Liver (tissue), 9 donors: ENCODE measurements around the gene CACNG6. TPM values are rescaled to one million over a fixed set of nuclear protein-coding genes. Genes with fewer than 3 reads are reported as not detected.

ENCODE experiments used
- DNase-seq: peaks from one replicate; pipeline ENCODE4 v3.0.0-alpha.2; 2017; ENCODE audit warnings: low spot score
- H3K27ac ChIP-seq, 2 donors: one replicate each; pipeline ENCODE4 v1.7.0; 2013; ENCODE audit warnings: inconsistent platforms in 2 of 2, low read length in 2 of 2, control low read depth in 1 of 2, low read depth in 1 of 2, mild to moderate bottlenecking in 1 of 2
- H3K27me3 ChIP-seq, 4 donors: one replicate each; pipeline versions ENCODE4 v1.6.1 to v1.7.0; 2013; ENCODE audit warnings: low read length in 3 of 4, inconsistent platforms in 1 of 4, mild to moderate bottlenecking in 1 of 4, moderate library complexity in 1 of 4; ENCODE audit not compliant: control insufficient read depth in 4 of 4, insufficient read depth in 4 of 4
- H3K36me3 ChIP-seq, 4 donors: one replicate each; pipeline versions ENCODE4 v1.6.1 to v1.7.0; 2013; ENCODE audit warnings: low read length in 3 of 4, mild to moderate bottlenecking in 3 of 4, low read depth in 1 of 4, moderate library complexity in 1 of 4; ENCODE audit not compliant: control insufficient read depth in 4 of 4, insufficient read depth in 3 of 4
- H3K4me1 ChIP-seq, 4 donors: one replicate each; pipeline versions ENCODE4 v1.6.1 to v1.7.0; 2013; ENCODE audit warnings: low read length in 3 of 4, mild to moderate bottlenecking in 3 of 4, moderate library complexity in 1 of 4; ENCODE audit not compliant: control insufficient read depth in 4 of 4, insufficient read depth in 4 of 4
- H3K4me3 ChIP-seq, 3 donors: one replicate each; pipeline versions ENCODE4 v1.6.1 to v1.7.0; 2013; ENCODE audit warnings: low read length in 3 of 3, control low read depth in 1 of 3, low read depth in 1 of 3, mild to moderate bottlenecking in 1 of 3
- H3K9ac ChIP-seq, 2 donors: one replicate each; pipeline ENCODE4 v1.7.0; 2013; ENCODE audit warnings: low read length in 2 of 2, mild to moderate bottlenecking in 2 of 2, moderate library complexity in 2 of 2, control low read depth in 1 of 2, low read depth in 1 of 2
- H3K9me3 ChIP-seq, 4 donors: one replicate each; pipeline versions ENCODE4 v1.6.1 to v1.7.0; 2013; ENCODE audit warnings: low read length in 3 of 4; ENCODE audit not compliant: control insufficient read depth in 4 of 4
- CTCF ChIP-seq: fragments of 150-350 bp; IDR thresholded peaks from 2 replicates; pipeline ENCODE4 v1.5.1; 2017; ENCODE audit warnings: improper control_type of control experiment, low read depth, low read length; ENCODE audit not compliant: missing input control
- EGR1 ChIP-seq, 2 donors: IDR thresholded peaks; 2 replicates each; pipeline ENCODE4 v1.6.1; 2016 to 2018; ENCODE audit warnings: antibody characterized with exemption in 2 of 2, low read depth in 2 of 2
- FOXA1 ChIP-seq: IDR thresholded peaks from 2 replicates; pipeline ENCODE4 v1.6.1; 2016; ENCODE audit warnings: antibody characterized with exemption
- FOXA2 ChIP-seq: IDR thresholded peaks from 2 replicates; pipeline ENCODE4 v1.6.1; 2016; ENCODE audit warnings: antibody characterized with exemption
- GABPA ChIP-seq, 2 donors: IDR thresholded peaks in 1 of 2; conservative IDR thresholded peaks in 1 of 2; 2 replicates each; pipeline ENCODE4 v1.6.1; 2016; ENCODE audit warnings: antibody characterized with exemption in 2 of 2, mild to moderate bottlenecking in 1 of 2, moderate library complexity in 1 of 2
- HNF4A ChIP-seq, 2 donors: conservative IDR thresholded peaks; 2 replicates each; pipeline ENCODE4 v1.6.1; 2016; ENCODE audit warnings: antibody characterized with exemption in 2 of 2, mild to moderate bottlenecking in 2 of 2
- HNF4G ChIP-seq: IDR thresholded peaks from 2 replicates; pipeline ENCODE4 v1.6.1; 2016; ENCODE audit warnings: antibody characterized with exemption
- JUND ChIP-seq, 2 donors: IDR thresholded peaks; 2 replicates each; pipeline ENCODE4 v1.6.1; 2016; ENCODE audit warnings: antibody characterized with exemption in 2 of 2
- MAX ChIP-seq: IDR thresholded peaks from 2 replicates; pipeline ENCODE4 v1.6.1; 2016; ENCODE audit warnings: antibody characterized with exemption
- NR2F2 ChIP-seq: IDR thresholded peaks from 2 replicates; pipeline ENCODE4 v1.6.1; 2016; ENCODE audit warnings: antibody characterized with exemption
- RAD21 ChIP-seq, 2 donors: IDR thresholded peaks; 2 replicates each; pipeline ENCODE4 v1.6.1; 2016; ENCODE audit warnings: antibody characterized with exemption in 2 of 2, mild to moderate bottlenecking in 2 of 2
- REST ChIP-seq: IDR thresholded peaks from 2 replicates; pipeline ENCODE4 v1.6.1; 2016; ENCODE audit warnings: antibody characterized with exemption, mild to moderate bottlenecking
- RXRA ChIP-seq, 2 donors: IDR thresholded peaks; 2 replicates each; pipeline ENCODE4 v1.6.1; 2017 to 2018; ENCODE audit warnings: antibody characterized with exemption in 2 of 2, mild to moderate bottlenecking in 1 of 2
- SP1 ChIP-seq: IDR thresholded peaks from 2 replicates; pipeline ENCODE4 v1.6.1; 2018; ENCODE audit warnings: antibody characterized with exemption, mild to moderate bottlenecking
- TAF1 ChIP-seq: conservative IDR thresholded peaks from 2 replicates; pipeline ENCODE4 v1.6.1; 2016; ENCODE audit warnings: antibody characterized with exemption, mild to moderate bottlenecking
- ZBTB33 ChIP-seq: IDR thresholded peaks from 2 replicates; pipeline ENCODE4 v1.6.1; 2016; ENCODE audit warnings: antibody characterized with exemption
- WGBS: extraction: QIAGEN DNeasy Blood & Tissue Kit; methylation state at CpG from one replicate; pipeline ENCODE4 v1.1.7; 2013; 5-methylcytosine and 5-hydroxymethylcytosine counted together
- polyA plus RNA-seq, 2 donors: library from polyadenylated mRNA; stranded (reverse) in 1 of 2; unstranded in 1 of 2; fragments of 200-250 nt in 1 of 2; fragments of >200 nt in 1 of 2; fragmentation: Nextera tagmentation in 1 of 2; extraction: Ambion mirVana in 1 of 2; gene quantifications; one replicate each; pipeline versions ENCODE4 v1.2.1 to v1.2.3, GENCODE V29; 2013 to 2015
- total RNA-seq, 2 donors: library from RNA; depleted of rRNA; stranded (reverse); fragments of >200 nt; gene quantifications; one replicate each; pipeline ENCODE4 v1.2.3, GENCODE V29; 2014
- donor health status: healthy.
- donor health status: healthy.
- donor health status: healthy.
- donor health status: healthy.
- donor health status: healthy.

CACNG6 gene
- total and polyA plus RNA-seq, 4 donors = not detected

- no peak for TF ChIP-seq RAD21 (IDR thresholded peaks at IDR 0.05)
- no peak for TF ChIP-seq HNF4G
- no peak for TF ChIP-seq SP1
- TF ChIP-seq NR2F2 = no peak
- TF ChIP-seq GABPA (IDR thresholded peaks at IDR 0.05 in 1 of 2, conservative IDR thresholded peaks at IDR 0.05 in 1 of 2) = no peak
- no peak for TF ChIP-seq HNF4A (conservative IDR thresholded peaks at IDR 0.05)
- TF ChIP-seq FOXA2 = no peak
- TF ChIP-seq TAF1 = no peak
- TF ChIP-seq JUND (IDR thresholded peaks at IDR 0.05) = no peak
- TF ChIP-seq CTCF = no peak
- TF ChIP-seq MAX = no peak
- TF ChIP-seq ZBTB33 = no peak
- no peak for TF ChIP-seq EGR1 (IDR thresholded peaks at IDR 0.05; ENCODE audit: low read depth in 2 of 2)
- TF ChIP-seq RXRA (IDR thresholded peaks at IDR 0.05) = no peak
- TF ChIP-seq REST = no peak
- TF ChIP-seq FOXA1 = no peak
- no peak for DNase-seq
- Histone ChIP-seq H3K27me3 (peaks cover 6 to 16% (median 10%) of the 10 kb centered on the region in 4 donors), H3K4me3 (no peak overlapping the region), H3K27ac (no peak overlapping the region), H3K4me1 (no peaks in the 10 kb centered on the region), H3K9me3 (no peaks in the 10 kb centered on the region), H3K9ac (no peak overlapping the region), H3K36me3 (no peaks in the 10 kb centered on the region)
- 4% methylated on average over 10 of the region's 10 CpGs for WGBS
These were observed 31.2 kb upstream of the CACNG6 start for GRCh38 chr19:53960187-53960586.

GRCh38 chr19:53960886-53961285 lies 30.6 kb upstream of the CACNG6 start:
- H3K27ac ChIP-seq = no peak overlapping the region
- peaks cover 6 to 16% (median 10%) of the 10 kb centered on the region in 4 donors for H3K27me3 ChIP-seq
- H3K9ac ChIP-seq = no peak overlapping the region
- 8% methylated on average over 8 of the region's 8 CpGs for WGBS
- no peaks in the 10 kb centered on the region for H3K4me1 ChIP-seq
- no peak overlapping the region for H3K4me3 ChIP-seq
- no peaks in the 10 kb centered on the region for H3K9me3 ChIP-seq
- no peaks in the 10 kb centered on the region for H3K36me3 ChIP-seq
- DNase-seq = no peak
- TF ChIP-seq CTCF (no peak), REST (no peak), ZBTB33 (no peak), JUND (IDR thresholded peaks at IDR 0.05) (no peak), EGR1 (IDR thresholded peaks at IDR 0.05; ENCODE audit: low read depth in 2 of 2) (no peak), HNF4A (conservative IDR thresholded peaks at IDR 0.05) (no peak), GABPA (IDR thresholded peaks at IDR 0.05 in 1 of 2, conservative IDR thresholded peaks at IDR 0.05 in 1 of 2) (no peak), TAF1 (no peak)
